HG02884 (cell line): ENCODE results near the gene MLLT3.

Source experiments
- ATAC-seq: cut with Tn5 transposase; IDR thresholded peaks from one replicate; pipeline ENCODE4 v1.9.1; 2021; ENCODE audit warnings: mild to moderate bottlenecking, moderate library complexity; ENCODE audit not compliant: unreplicated experiment

MLLT3 gene

DNA sequence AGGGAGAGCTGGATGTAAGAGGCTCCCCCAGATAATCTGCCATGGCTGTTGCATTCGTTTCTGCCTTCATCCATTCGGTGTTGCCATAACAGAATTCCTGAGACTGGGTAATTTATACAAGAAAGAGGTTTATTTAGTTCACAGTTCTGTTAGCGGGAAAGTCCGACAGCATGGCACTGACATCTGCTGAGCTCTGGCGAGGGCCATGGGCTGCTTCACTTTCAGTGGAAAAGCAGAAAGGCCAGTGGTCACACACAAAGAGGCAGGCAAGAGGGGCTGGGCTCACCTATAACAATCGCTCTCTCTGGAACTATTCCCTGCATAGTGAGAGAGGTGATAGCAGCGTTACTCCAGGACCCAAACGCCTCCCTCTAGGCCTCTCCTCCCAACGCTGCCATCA lies 305.9 kb downstream of the MLLT3 start:
- no peak for ATAC-seq

DNA sequence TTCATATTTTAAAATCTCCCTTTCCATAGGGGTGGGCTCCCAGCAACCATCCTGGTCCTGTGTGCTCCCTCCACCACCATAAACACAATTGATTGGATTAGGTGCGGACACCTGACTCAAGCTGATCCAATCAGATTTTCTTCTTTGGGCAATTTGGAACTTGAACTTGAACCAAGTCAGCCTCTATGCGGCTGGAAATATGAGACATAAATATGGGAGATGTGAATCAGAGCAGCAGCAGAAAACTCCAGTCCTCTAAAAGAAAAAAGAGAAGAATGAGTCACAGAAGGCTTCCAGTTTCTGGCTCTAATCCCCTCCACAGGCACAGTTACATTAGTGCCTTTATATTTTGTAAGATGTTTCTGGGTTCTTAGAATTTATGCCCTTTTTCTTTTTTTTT lies 306.6 kb downstream of the MLLT3 start:
- ATAC-seq, result no peak

DNA sequence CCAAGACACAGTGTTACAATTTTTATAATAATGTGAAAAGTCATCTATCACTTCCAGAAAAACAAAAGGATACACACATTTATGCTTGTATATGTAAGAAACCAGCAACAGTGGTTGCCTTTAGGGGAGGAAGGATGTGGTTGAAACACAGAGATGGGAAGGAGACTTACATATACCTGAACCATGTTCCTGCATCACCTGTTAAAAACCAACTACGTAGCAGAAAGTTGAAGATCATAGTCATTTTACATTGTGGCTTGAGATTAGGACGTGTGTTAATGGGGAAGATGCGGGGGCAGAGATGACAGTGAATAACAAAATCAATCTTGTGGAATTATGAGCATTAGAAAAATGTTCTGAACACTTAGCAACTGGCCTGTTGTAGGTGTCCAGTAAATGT lies 307.3 kb downstream of the MLLT3 start:
- ATAC-seq, result no peak

GRCh38 chr9:20313415-20313814 lies 308.9 kb downstream of the MLLT3 start:
- ATAC-seq, result no peak

DNA sequence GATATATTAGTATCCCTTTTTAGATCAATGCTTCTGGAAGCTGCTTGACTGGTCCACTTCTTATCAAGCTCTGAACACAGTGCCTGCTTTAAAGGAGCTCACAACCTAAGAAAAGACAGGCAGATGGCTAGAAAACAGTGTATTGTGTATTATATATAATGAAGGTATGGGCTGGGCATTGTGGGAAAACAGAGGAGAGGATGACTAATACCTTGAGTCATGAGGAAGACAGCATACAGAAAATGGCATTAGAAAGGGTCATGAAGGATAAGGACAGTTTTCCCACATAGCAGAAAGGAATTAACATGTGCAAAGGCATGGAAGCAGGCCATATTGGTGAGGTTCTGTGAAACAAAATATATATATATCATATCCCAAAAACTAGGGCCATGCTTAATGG lies 309.6 kb downstream of the MLLT3 start:
- no peak for ATAC-seq

DNA sequence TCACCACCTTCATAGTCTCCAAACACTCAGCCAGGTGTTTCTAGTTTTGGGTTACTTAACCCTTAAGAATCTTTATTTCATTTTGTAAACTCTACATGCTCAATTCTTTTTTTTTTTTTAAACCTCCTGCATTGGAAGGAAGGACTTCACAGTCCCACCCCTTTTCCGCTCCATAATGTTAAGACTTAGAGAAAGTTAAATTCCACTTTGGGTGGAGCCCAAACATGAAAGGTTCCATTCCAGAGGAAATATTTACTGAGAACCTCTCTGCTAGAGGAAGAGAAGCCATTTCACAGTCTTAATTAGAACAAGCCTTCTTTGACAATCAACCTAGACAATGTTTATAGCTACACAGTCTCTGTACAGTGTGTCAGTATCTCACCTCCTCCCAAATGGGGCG lies 312.3 kb downstream of the MLLT3 start:
- ATAC-seq, result no peak

- ATAC-seq, result no peak
These were observed 313.2 kb downstream of the MLLT3 start for GRCh38 chr9:20309124-20309523.

DNA sequence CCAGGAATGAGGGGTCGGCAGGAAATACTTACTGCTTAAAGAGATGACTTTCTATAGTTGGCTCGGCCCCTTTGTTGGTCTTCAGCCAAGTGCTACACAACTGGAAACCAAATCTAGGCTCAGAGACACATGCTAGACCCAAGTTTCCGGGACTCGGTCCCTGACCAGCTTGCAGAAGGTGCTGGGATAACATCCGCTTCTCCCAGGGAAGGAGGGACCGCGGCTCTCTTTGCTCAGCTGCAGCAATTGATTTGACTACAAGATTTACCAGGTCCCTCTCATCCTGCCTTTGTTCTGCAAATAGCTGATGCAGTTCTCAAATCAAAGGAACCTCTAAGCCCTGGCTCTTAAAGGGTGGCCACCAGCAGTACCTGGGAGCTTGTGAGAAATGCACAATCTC lies 314.7 kb downstream of the MLLT3 start:
- ATAC-seq, result no peak

GRCh38 chr9:20305452-20305851 lies 316.8 kb downstream of the MLLT3 start:
- no peak for ATAC-seq

DNA sequence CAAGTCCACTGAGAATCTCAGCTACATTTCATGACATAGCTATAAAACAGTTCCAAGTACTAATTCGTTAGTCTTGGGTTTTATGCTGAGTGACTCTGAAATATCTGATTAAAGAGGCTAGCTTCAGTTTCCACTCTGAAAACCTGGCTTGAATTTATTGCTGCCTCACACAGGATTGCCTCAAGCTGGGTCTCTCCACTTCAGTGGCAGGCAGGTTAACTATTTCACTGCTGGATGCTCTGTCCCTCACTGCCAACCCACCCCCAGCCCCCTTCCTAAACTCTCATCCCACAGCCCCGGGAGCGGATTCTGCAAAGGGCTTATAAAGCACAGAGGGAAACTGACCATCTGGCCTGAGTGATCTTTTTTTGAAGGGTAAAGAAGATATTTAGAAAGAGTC lies 318.3 kb downstream of the MLLT3 start:
- ATAC-seq, result no peak

DNA sequence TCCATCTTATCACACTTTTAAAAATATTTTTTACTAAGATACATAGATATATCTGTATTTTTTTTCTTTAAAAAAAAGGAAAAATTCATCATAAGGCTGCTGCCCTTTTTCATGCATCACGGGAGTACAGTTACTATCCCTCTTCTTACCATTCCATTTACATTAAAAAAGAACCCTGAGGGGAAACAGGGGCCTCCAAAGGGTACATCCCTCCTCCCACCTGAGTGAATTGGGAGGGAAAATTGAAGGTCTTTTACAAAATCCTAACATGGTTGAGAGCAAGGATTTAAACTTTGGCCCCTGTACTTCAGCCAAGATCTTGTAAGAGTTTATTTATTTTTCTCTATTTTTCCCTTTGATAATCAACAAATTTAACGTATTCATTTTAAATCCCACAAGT lies 319.2 kb downstream of the MLLT3 start:
- ATAC-seq, result no peak

DNA sequence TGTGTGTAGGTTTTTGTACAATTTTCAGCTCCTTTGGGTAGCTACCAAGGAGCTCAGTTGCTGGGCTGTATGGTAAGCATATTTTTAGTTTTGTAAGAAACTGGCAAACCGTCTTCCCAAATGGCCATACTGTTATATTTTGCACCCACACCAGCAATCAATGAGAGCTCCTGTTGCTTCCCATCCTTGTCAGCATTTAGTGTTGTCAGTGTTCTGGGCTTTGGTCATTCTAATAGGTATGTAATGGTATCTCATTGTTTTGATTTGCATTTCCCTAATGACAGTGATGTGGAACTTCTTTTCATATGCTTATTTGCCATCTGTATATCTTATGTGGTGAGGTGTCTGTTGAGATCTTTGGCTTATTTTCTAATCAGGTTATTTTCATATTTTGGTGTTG lies 320.1 kb downstream of the MLLT3 start:
- no peak for ATAC-seq

- no peak for ATAC-seq
These were observed 321.7 kb downstream of the MLLT3 start for GRCh38 chr9:20300430-20301115.

- no peak for ATAC-seq
These were observed 324.6 kb downstream of the MLLT3 start for GRCh38 chr9:20297646-20298084.

DNA sequence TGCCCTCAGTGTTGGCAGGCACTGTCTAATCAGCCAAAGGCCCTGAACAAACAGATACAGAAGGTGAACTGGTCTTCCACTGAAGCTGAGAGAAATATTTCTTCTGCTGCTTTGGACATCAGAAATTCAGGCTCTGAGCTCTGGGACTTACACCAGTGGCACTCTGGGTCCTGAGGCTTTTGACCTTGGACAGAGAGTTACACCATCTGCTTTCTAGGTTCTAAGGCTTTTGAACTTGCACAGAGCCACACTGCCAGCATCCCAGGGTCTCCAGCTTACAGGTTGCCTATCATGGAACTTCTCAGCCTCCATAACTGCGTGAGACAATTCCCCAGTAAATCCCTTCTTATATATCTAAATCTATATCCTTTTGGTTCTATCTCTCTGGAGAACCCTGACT lies 326.7 kb downstream of the MLLT3 start:
- no peak for ATAC-seq

DNA sequence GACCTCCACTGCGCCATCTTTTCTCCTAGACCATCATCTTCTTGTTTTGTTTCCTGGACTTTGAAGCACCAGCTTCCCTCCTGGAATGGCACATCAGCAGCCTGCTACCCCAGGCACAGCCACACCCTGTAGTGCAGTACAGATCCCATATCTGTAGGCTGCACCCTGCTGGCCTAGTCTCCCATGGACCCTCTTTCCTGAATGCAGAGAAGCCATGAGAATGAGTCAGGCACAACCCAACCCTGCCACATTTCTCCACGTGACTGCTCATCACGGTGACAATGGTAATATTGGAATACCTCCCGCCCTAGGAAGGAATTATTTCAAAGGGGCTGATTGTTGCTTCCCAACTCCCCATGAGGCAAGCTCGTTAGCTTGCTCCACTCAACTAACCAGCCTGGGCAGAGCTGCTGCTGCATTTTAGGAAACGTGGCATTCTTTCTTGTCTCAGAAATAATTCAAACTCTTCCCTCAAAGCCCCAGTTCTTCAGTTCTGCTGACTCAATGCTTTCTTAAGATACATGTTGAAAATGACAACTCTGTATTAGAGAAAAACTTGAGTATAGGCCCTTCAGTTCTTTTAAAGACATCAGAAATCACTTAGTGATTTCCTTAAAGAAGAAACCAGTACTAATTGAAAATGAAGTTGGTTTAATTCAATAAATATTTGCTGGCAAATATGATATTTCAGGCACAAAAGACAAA lies 328.1 kb downstream of the MLLT3 start:
- ATAC-seq, result no peak

DNA sequence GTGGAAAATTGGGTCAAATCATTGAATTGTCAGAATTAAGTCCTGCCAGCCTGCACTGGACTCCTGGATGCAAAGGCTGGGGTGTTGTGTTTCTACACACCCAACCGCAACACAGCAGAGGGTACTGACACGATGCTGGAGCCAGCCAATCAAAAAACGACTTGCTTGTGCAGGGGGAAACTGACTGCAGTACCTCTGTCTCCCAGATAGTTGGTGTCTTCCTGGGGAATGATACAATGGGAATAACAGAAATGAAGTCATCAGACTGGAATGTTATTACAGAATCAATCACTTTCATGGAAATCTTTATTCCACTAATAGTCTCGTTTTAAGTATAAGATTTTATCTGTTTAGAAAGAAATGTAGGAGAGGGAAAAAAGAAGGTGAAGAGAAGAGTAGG lies 330.3 kb downstream of the MLLT3 start:
- ATAC-seq, result no peak
